ENCODE measurements around the gene IL22RA2.

Gene IL22RA2

GRCh38 chr6:137165375-137166246 is 7.8 kb downstream of the IL22RA2 start:
- no peak for DNase-seq

- DNase-seq, result no peak
These were observed 9.6 kb downstream of the IL22RA2 start for GRCh38 chr6:137163732-137164318.

- DNase-seq, result no peak
These were observed 10.6 kb downstream of the IL22RA2 start for GRCh38 chr6:137162692-137163306.

- DNase-seq, result no peak
These were observed 11.5 kb downstream of the IL22RA2 start for GRCh38 chr6:137161949-137162348.

- no peak for DNase-seq
These were observed 12.7 kb downstream of the IL22RA2 start for GRCh38 chr6:137160763-137161162.

GRCh38 chr6:137159912-137160311 is 13.5 kb downstream of the IL22RA2 start:
- DNase-seq, result no peak

GRCh38 chr6:137157601-137158000 is 15.8 kb downstream of the IL22RA2 start:
- no peak for DNase-seq

GRCh38 chr6:137156650-137157049 is 16.8 kb downstream of the IL22RA2 start:
- DNase-seq, result no peak

- no peak for DNase-seq
These were observed 17.6 kb downstream of the IL22RA2 start for GRCh38 chr6:137155830-137156229.

GRCh38 chr6:137150072-137150471 is 23.4 kb downstream of the IL22RA2 start:
- no peak for DNase-seq

- no peak for DNase-seq
These were observed 24.4 kb downstream of the IL22RA2 start for GRCh38 chr6:137149035-137149393.

- DNase-seq, result no peak
These were observed 25.0 kb downstream of the IL22RA2 start for GRCh38 chr6:137148306-137149034.

GRCh38 chr6:137147195-137147594 is 26.2 kb downstream of the IL22RA2 start:
- no peak for DNase-seq

GRCh38 chr6:137146206-137146605 is 27.2 kb downstream of the IL22RA2 start:
- no peak for DNase-seq

- DNase-seq, result no peak
These were observed 28.0 kb downstream of the IL22RA2 start for GRCh38 chr6:137145421-137145820.

- DNase-seq, result no peak
These were observed 37.4 kb downstream of the IL22RA2 start for GRCh38 chr6:137136065-137136464.

- no peak for DNase-seq
These were observed 39.0 kb downstream of the IL22RA2 start for GRCh38 chr6:137134483-137134882.

- DNase-seq, result no peak
These were observed 40.3 kb downstream of the IL22RA2 start for GRCh38 chr6:137133122-137133521.

- no peak for DNase-seq
These were observed 46.5 kb downstream of the IL22RA2 start for GRCh38 chr6:137126875-137127485.

- no peak for DNase-seq
These were observed 50.4 kb downstream of the IL22RA2 start for GRCh38 chr6:137123078-137123477.

- DNase-seq, result no peak
These were observed 50.8 kb downstream of the IL22RA2 start for GRCh38 chr6:137122612-137123011.

GRCh38 chr6:137121401-137121997 is 51.9 kb downstream of the IL22RA2 start:
- no peak for DNase-seq

GRCh38 chr6:137120748-137121147 is 52.7 kb downstream of the IL22RA2 start:
- DNase-seq, result no peak
